ENCODE measurements around the gene PURB.
"Not testable (repeated sequence)": the region's sequence is repeated elsewhere in the genome, so short reads cannot be mapped to it uniquely, and the experiment has no call there.

PURB gene

GRCh38 chr7:44881066-44881600, 4.2 kb downstream of the PURB start:
- TF ChIP-seq, protein P1, sequence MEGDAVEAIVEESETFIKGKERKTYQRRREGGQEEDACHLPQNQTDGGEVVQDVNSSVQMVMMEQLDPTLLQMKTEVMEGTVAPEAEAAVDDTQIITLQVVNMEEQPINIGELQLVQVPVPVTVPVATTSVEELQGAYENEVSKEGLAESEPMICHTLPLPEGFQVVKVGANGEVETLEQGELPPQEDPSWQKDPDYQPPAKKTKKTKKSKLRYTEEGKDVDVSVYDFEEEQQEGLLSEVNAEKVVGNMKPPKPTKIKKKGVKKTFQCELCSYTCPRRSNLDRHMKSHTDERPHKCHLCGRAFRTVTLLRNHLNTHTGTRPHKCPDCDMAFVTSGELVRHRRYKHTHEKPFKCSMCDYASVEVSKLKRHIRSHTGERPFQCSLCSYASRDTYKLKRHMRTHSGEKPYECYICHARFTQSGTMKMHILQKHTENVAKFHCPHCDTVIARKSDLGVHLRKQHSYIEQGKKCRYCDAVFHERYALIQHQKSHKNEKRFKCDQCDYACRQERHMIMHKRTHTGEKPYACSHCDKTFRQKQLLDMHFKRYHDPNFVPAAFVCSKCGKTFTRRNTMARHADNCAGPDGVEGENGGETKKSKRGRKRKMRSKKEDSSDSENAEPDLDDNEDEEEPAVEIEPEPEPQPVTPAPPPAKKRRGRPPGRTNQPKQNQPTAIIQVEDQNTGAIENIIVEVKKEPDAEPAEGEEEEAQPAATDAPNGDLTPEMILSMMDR (IDR thresholded peaks at IDR 0.05; ENCODE audit: poor library complexity, severe bottlenecking): no peak
- peak overlapping the region; percentile 70 for H3K4me3 ChIP-seq (ENCODE audit: severe bottlenecking)
- no peaks in the 10 kb centered on the region for H3K9me3 ChIP-seq (ENCODE audit: severe bottlenecking)
- H3K27me3 ChIP-seq (ENCODE audit: insufficient read depth, poor library complexity, severe bottlenecking): no peaks in the 10 kb centered on the region
- peaks cover 57% of the 10 kb centered on the region for H3K36me3 ChIP-seq (ENCODE audit: low read depth)
- peaks cover 39% of the 10 kb centered on the region for H3K4me1 ChIP-seq (ENCODE audit: insufficient read depth, poor library complexity, severe bottlenecking)
- H3K27ac ChIP-seq (ENCODE audit: poor library complexity, severe bottlenecking): peak overlapping the region; percentile 94
- ATAC-seq (ENCODE audit: low read depth): no peak
- DNase-seq (ENCODE audit: low spot score): no peak

DNA sequence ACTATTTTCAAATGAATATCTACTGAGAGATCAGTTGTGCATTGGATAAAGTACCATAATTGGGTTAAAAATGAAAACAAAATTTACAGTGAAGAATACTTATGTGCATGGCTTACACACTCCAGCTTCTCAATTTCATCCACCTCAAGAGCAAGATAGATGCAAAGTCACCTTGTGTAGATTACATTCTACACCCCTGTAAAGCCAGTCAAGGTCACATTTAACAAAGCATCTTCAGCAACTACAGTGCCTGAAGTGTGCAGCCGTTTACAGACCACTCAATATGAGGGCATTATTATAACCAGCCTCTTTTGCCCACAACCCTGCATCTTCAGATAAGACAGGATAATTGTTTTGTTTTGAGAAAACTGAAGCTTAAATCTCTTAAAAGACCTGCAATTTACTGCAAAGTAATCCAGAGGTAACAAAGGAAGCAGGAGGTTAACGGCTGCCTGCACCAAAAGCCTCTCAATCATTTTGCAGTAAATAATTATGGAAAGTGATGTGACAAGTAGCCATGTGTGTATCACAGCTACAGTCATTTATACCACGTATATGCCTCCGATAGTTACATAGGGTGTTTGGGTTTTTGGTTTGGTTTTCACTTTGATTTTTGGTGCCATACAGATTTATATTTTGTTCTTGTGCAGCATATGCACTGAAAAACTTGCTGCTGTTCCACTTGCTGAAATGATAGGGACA, 4.9 kb downstream of the PURB start:
- DNase-seq (ENCODE audit: low spot score) (no peak), ATAC-seq (ENCODE audit: low read depth) (no peak)
- peak overlapping the region; percentile 94 for H3K27ac ChIP-seq (ENCODE audit: poor library complexity, severe bottlenecking)
- TF ChIP-seq, protein P1 (IDR thresholded peaks at IDR 0.05; ENCODE audit: poor library complexity, severe bottlenecking): no peak
- peaks cover 57% of the 10 kb centered on the region for H3K36me3 ChIP-seq (ENCODE audit: low read depth)
- no peaks in the 10 kb centered on the region for H3K9me3 ChIP-seq (ENCODE audit: severe bottlenecking)
- H3K27me3 ChIP-seq (ENCODE audit: insufficient read depth, poor library complexity, severe bottlenecking): no peaks in the 10 kb centered on the region
- peak overlapping the region; percentile 70 for H3K4me3 ChIP-seq (ENCODE audit: severe bottlenecking)
- H3K4me1 ChIP-seq (ENCODE audit: insufficient read depth, poor library complexity, severe bottlenecking): peaks cover 39% of the 10 kb centered on the region

GRCh38 chr7:44876393-44876792, 8.9 kb downstream of the PURB start:
- DNase-seq (ENCODE audit: low spot score): no peak
- ATAC-seq (ENCODE audit: low read depth): no peak

GRCh38 chr7:44875241-44875640, 10.1 kb downstream of the PURB start:
- DNase-seq (ENCODE audit: low spot score): no peak
- H3K9me3 ChIP-seq (ENCODE audit: severe bottlenecking): no peaks in the 10 kb centered on the region
- ATAC-seq (ENCODE audit: low read depth): no peak
- TF ChIP-seq, protein P1 (IDR thresholded peaks at IDR 0.05; ENCODE audit: poor library complexity, severe bottlenecking): no peak
- no peak overlapping the region for H3K27ac ChIP-seq (ENCODE audit: poor library complexity, severe bottlenecking)
- peaks cover 17% of the 10 kb centered on the region for H3K36me3 ChIP-seq (ENCODE audit: low read depth)
- no peak overlapping the region for H3K4me3 ChIP-seq (ENCODE audit: severe bottlenecking)
- H3K27me3 ChIP-seq (ENCODE audit: insufficient read depth, poor library complexity, severe bottlenecking): no peaks in the 10 kb centered on the region
- peaks cover 6% of the 10 kb centered on the region for H3K4me1 ChIP-seq (ENCODE audit: insufficient read depth, poor library complexity, severe bottlenecking)

More at GRCh38 chr7:44876393-44876792, 8.9 kb downstream of the PURB start:
- H3K27me3 ChIP-seq (ENCODE audit: insufficient read depth, poor library complexity, severe bottlenecking): no peaks in the 10 kb centered on the region
- peaks cover 17% of the 10 kb centered on the region for H3K4me1 ChIP-seq (ENCODE audit: insufficient read depth, poor library complexity, severe bottlenecking)
- no peak overlapping the region for H3K27ac ChIP-seq (ENCODE audit: poor library complexity, severe bottlenecking)
- TF ChIP-seq, protein P1 (IDR thresholded peaks at IDR 0.05; ENCODE audit: poor library complexity, severe bottlenecking): no peak
- H3K36me3 ChIP-seq (ENCODE audit: low read depth): peaks cover 29% of the 10 kb centered on the region
- no peaks in the 10 kb centered on the region for H3K9me3 ChIP-seq (ENCODE audit: severe bottlenecking)
- H3K4me3 ChIP-seq (ENCODE audit: severe bottlenecking): no peak overlapping the region

- Histone ChIP-seq H3K36me3 (ENCODE audit: low read depth) (0 out of 2 replicates have a peak, but pooled peaks cover 3% of the 10 kb centered on the region), H3K4me1 (ENCODE audit: insufficient read depth, poor library complexity, severe bottlenecking) (no peaks in the 10 kb centered on the region), H3K27me3 (ENCODE audit: insufficient read depth, poor library complexity, severe bottlenecking) (no peaks in the 10 kb centered on the region), H3K27ac (ENCODE audit: poor library complexity, severe bottlenecking) (no peak overlapping the region), H3K9me3 (ENCODE audit: severe bottlenecking) (no peaks in the 10 kb centered on the region), H3K4me3 (ENCODE audit: severe bottlenecking) (no peak overlapping the region)
- DNase-seq (ENCODE audit: low spot score) (no peak), ATAC-seq (ENCODE audit: low read depth) (no peak)
- TF ChIP-seq, protein P1 (IDR thresholded peaks at IDR 0.05; ENCODE audit: poor library complexity, severe bottlenecking): no peak
These were observed 12.5 kb downstream of the PURB start for GRCh38 chr7:44872787-44873186.

- H3K27ac ChIP-seq (ENCODE audit: poor library complexity, severe bottlenecking); H3K4me3 ChIP-seq (ENCODE audit: severe bottlenecking); H3K4me1 ChIP-seq (ENCODE audit: insufficient read depth, poor library complexity, severe bottlenecking); H3K36me3 ChIP-seq (ENCODE audit: low read depth); ATAC-seq (ENCODE audit: low read depth); DNase-seq (ENCODE audit: low spot score); H3K9me3 ChIP-seq (ENCODE audit: severe bottlenecking); H3K27me3 ChIP-seq (ENCODE audit: insufficient read depth, poor library complexity, severe bottlenecking): not testable (repeated sequence)
These were observed 13.4 kb downstream of the PURB start for GRCh38 chr7:44871918-44872317.

DNA sequence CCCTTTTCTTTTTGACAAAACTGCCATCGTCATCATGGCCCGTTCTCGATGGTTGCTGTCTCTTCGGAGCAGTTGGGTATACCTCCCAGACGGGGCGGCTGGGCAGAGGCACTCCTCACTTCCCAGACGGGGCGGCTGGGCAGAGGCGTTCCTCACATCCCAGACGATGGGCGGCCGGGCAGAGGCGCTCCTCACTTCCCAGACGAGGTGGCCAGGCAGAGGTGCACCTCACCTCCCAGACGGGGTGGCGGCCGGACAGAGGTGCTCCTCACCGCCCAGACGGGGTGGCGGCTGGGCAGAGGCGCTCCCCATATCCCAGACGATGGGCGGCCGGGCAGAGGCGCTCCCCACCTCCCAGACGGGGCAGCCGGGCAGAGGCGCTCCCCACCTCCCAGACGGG, 14.6 kb downstream of the PURB start:
- H3K27ac ChIP-seq (ENCODE audit: poor library complexity, severe bottlenecking); H3K27me3 ChIP-seq (ENCODE audit: insufficient read depth, poor library complexity, severe bottlenecking); H3K36me3 ChIP-seq (ENCODE audit: low read depth); H3K9me3 ChIP-seq (ENCODE audit: severe bottlenecking); ATAC-seq (ENCODE audit: low read depth); H3K4me1 ChIP-seq (ENCODE audit: insufficient read depth, poor library complexity, severe bottlenecking); DNase-seq (ENCODE audit: low spot score); H3K4me3 ChIP-seq (ENCODE audit: severe bottlenecking): not testable (repeated sequence)
